GM10266 (cell line): ENCODE data around the gene PRKD1.
"Not testable (repeated sequence)": the region's sequence is repeated elsewhere in the genome, so short reads cannot be mapped to it uniquely, and the experiment has no call there.

Experiments
- DNase-seq: peaks from one replicate; pipeline ENCODE4 v3.0.0; 2012; ENCODE audit errors: extremely low spot score
- CTCF ChIP-seq: IDR thresholded peaks from 2 replicates; pipeline ENCODE4 v1.5.1; 2012; ENCODE audit warnings: mild to moderate bottlenecking, low read depth; ENCODE audit not compliant: control insufficient read depth, insufficient read depth; ENCODE audit errors: missing control alignments

The PRKD1 gene

GRCh38 chr14:29743531-29743930, 184.1 kb downstream of the PRKD1 start:
- DNase-seq: no peak
- TF ChIP-seq CTCF: no peak

DNA sequence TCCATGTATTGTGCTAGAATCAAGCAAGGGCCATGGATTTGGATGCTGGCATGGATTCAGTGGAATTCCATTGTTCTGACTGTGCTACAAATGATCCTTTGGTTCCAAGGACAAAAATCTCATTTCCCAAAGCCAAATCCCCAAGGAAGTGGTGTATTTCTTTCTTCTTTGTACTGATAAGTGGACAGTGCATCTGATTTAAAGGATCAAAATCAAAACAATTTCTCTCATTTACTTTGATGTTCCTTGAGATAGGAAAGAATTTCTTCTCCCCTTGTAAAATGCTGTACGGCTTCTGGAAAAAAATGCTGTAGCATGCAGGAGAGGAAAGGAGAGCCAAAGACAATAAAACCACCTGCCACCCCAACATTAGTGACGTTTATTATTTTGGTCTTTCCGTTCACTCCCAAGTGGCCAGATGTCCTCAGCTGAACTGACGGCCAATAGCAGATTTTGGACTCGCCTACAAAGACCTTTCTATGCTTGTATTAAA, 185.7 kb downstream of the PRKD1 start:
- no peak for TF ChIP-seq CTCF
- no peak for DNase-seq

DNA sequence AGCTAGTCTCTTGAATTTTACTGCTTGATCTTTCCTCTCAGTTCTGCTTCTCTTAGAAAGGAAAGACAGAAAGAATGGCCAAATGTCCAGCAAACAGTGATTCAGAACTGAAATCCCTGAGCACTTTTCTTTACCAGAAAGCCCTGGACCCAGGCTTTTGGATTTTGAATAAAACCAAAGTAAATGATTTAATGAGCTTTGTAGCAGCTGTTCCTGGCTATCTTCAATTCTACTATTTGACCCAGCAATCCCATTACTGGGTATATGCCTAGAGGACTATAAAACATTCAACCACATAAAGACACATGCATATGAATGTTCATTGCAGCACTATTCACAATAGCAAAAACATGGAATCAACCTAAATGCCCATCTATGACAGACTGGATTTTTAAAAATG, 187.2 kb downstream of the PRKD1 start:
- TF ChIP-seq CTCF: no peak
- no peak for DNase-seq

- TF ChIP-seq CTCF: no peak
Measured at GRCh38 chr14:29738950-29739349, 188.7 kb downstream of the PRKD1 start.

DNA sequence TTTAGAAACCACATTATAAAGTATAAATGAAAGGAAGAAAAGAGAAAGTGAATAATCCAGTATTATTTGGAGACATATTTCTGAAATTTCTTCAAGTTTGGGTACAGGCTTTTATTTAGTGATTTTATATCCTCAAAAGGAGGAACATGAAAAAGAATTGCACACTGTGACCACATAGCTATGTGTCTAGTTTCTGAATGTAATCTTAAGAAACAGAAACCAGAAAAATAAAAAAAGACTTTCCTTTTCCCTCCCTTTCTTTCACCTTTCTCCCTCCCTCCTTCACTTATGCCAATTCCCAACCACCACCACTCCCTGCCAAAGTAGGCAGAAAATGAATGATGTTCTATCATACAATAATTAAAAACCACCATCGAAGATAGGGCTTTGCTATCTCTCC, 189.6 kb downstream of the PRKD1 start:
- no peak for DNase-seq
- TF ChIP-seq CTCF: no peak

More at GRCh38 chr14:29738950-29739349, 188.7 kb downstream of the PRKD1 start:
- no peak for DNase-seq

GRCh38 chr14:29735459-29735858, 192.2 kb downstream of the PRKD1 start:
- no peak for TF ChIP-seq CTCF
- DNase-seq: no peak

GRCh38 chr14:29734732-29735131, 192.9 kb downstream of the PRKD1 start:
- TF ChIP-seq CTCF: no peak
- DNase-seq: no peak

- not testable (repeated sequence) for DNase-seq
Measured at GRCh38 chr14:29726560-29727331, 200.9 kb downstream of the PRKD1 start.
